Duodenal mucosa (tissue), 2 donors: ENCODE results near the gene C1QTNF2.

ENCODE experiments used
- H3K27ac ChIP-seq: one replicate; pipeline ENCODE4 v1.7.0; 2013; ENCODE audit warnings: low read depth, low read length
- H3K27me3 ChIP-seq, 2 donors: one replicate each; pipeline ENCODE4 v1.7.0; 2013; ENCODE audit warnings: low read length in 2 of 2, control low read depth in 1 of 2; ENCODE audit not compliant: insufficient read depth in 2 of 2, control insufficient read depth in 1 of 2
- H3K36me3 ChIP-seq, 2 donors: one replicate each; pipeline ENCODE4 v1.7.0; 2013; ENCODE audit warnings: low read length in 2 of 2, control low read depth in 1 of 2; ENCODE audit not compliant: insufficient read depth in 2 of 2, control insufficient read depth in 1 of 2
- H3K4me1 ChIP-seq, 2 donors: one replicate each; pipeline ENCODE4 v1.7.0; 2013; ENCODE audit warnings: low read length in 2 of 2, control low read depth in 1 of 2; ENCODE audit not compliant: insufficient read depth in 2 of 2, control insufficient read depth in 1 of 2
- H3K4me3 ChIP-seq, 2 donors: one replicate each; pipeline ENCODE4 v1.7.0; 2013; ENCODE audit warnings: low read length in 2 of 2, low read depth in 1 of 2
- H3K9ac ChIP-seq, 2 donors: one replicate each; pipeline ENCODE4 v1.7.0; 2013; ENCODE audit warnings: low read length in 2 of 2, low read depth in 1 of 2
- H3K9me3 ChIP-seq, 2 donors: one replicate each; pipeline ENCODE4 v1.7.0; 2013; ENCODE audit warnings: low read length in 2 of 2, control low read depth in 1 of 2; ENCODE audit not compliant: control insufficient read depth in 1 of 2

C1QTNF2 gene

DNA sequence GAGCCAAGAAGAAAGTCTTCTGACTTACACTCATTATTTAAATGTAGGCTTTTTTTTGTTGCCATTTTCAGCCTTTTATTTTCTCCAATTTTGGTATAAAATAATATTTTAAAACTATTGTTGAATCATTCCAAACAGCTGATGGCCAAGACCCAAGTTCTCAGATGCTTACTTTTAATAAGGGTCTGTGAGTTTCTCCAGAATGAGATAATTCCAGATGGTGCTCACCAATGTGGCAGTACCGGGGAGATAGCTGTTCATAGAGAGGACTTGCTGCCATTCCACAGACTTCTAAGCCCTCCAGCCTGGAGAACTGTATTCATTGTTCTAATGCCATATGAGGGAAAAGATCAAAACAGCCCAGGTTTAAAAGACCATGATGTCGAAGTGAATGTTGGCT lies 5.3 kb upstream of the C1QTNF2 start:
- no peaks in the 10 kb centered on the region for H3K9me3 ChIP-seq
- no peak overlapping the region for H3K4me3 ChIP-seq
- H3K9ac ChIP-seq: no peak overlapping the region
- no peak overlapping the region for H3K27ac ChIP-seq
- H3K27me3 ChIP-seq: peaks cover 2 to 8% of the 10 kb centered on the region in 2 donors
- no peaks in the 10 kb centered on the region for H3K36me3 ChIP-seq
- H3K4me1 ChIP-seq: peaks cover 0 to 2% of the 10 kb centered on the region in 2 donors

DNA sequence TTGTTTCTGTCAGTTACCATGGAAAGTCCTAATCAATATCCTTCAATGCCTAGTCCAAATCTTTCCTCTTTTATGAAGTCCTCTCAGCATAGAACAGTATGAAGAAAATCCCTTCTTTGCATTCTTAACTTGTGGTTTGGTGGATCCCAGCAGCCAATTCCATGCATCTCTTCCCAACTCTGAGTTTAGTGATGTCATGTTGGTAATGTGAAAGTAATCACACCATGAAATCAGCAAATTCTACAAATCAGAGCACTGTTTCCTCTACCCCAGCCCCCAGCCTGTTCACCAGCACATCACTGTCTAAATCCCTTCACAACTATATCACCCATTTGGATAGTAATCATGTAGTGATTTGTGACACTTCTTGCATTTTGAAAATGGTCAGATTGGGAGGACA lies 4.7 kb upstream of the C1QTNF2 start:
- H3K4me3 ChIP-seq: no peak overlapping the region

DNA sequence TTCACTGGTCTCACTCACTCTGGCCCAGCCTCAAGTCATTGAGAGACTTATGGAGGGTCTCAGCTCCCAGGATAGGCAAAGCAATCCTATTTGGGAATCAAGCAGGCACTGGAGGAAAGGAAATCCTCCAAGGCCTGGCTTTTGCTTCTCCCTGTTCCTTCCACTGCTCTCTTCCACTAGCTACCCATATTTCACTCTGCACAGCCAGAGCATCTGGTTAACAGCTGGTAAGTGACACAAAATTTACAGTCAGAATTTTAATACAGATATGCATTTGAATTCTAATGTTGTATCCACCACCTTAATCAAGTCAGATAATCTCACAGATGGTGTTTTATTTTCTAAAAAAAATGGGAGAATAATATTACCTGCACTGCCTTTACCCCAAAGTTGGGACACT lies 868 bp upstream of the C1QTNF2 start:
- Histone ChIP-seq H3K4me3 (no peak overlapping the region), H3K9me3 (no peaks in the 10 kb centered on the region), H3K27me3 (peaks cover 8 to 19% of the 10 kb centered on the region in 2 donors), H3K9ac (no peak overlapping the region), H3K36me3 (no peaks in the 10 kb centered on the region), H3K4me1 (peaks cover 5 to 10% of the 10 kb centered on the region in 2 donors), H3K27ac (no peak overlapping the region)

More for the DNA sequence above, 4.7 kb upstream of the C1QTNF2 start:
- no peaks in the 10 kb centered on the region for H3K36me3 ChIP-seq
- no peaks in the 10 kb centered on the region for H3K9me3 ChIP-seq
- H3K27ac ChIP-seq: no peak overlapping the region
- no peak overlapping the region for H3K9ac ChIP-seq
- peaks cover 0 to 4% of the 10 kb centered on the region in 2 donors for H3K4me1 ChIP-seq
- H3K27me3 ChIP-seq: peaks cover 6 to 11% of the 10 kb centered on the region in 2 donors

DNA sequence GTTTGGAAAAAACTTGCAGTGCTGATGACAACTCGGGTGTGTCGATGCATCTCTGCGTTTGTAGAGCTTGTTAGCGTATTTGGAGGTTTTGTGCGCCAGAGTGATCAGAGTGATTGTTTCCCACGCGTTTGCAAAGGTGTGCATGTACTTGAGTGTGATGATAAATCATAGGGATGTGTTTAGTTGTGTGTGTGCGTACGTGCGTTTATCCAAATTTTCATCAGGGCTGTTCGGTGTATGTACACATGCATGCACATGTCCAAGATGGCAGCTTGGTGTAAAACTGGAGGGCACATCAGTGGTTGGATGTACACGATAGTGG lies 248 bp upstream of the C1QTNF2 start:
- peaks cover 8 to 19% of the 10 kb centered on the region in 2 donors for H3K27me3 ChIP-seq
- H3K4me1 ChIP-seq: peaks cover 5 to 10% of the 10 kb centered on the region in 2 donors
- no peaks in the 10 kb centered on the region for H3K9me3 ChIP-seq
- no peaks in the 10 kb centered on the region for H3K36me3 ChIP-seq
- no peak overlapping the region for H3K27ac ChIP-seq
- H3K4me3 ChIP-seq: peak overlapping the region; percentile 66 to 81
- H3K9ac ChIP-seq: peak overlapping the region in 1 of 2 donors; percentile 26

DNA sequence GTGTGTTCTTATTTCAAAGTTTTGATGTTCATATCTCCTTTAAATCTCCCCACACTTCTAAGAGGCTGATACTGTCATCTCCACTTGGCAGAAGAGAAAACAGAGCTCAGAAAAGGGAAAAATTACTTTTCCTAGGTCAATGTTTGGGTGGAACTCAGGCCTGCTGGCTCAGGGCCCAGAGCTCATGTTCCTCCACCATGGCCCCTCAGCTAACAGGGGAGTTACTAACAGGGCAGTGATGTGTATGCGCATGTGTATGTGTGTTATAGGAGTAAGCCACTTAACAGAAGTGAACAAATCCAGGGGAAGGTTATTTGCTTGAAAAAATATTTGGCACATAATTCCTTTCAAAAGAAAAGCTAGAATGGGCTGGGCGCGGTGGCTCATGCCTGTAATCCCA lies 2.5 kb downstream of the C1QTNF2 start:
- Histone ChIP-seq H3K36me3 (no peaks in the 10 kb centered on the region), H3K4me1 (peaks cover 5 to 10% of the 10 kb centered on the region in 2 donors), H3K9me3 (no peaks in the 10 kb centered on the region), H3K27ac (no peak overlapping the region), H3K9ac (no peak overlapping the region), H3K4me3 (no peak overlapping the region), H3K27me3 (peaks cover 8 to 19% of the 10 kb centered on the region in 2 donors)

DNA sequence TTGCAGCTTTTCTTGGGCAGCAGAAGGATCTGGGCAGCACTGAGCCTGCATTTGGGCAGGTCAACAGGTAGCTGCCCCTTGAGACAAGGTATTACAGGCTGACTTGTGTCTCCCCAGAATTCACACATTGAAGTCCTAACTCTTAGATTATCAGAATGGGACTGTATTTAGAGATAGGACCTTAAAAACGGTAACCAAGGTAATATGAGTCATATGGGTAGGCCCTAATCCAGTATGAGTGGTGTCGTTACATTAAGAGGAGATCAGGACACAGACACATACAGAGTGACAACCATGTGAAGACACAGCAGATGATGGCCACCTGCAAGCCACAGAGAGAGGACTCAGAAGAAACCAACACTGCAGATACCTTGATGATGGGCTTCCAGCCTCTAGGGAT lies 3.2 kb downstream of the C1QTNF2 start:
- H3K27ac ChIP-seq: no peak overlapping the region
- H3K27me3 ChIP-seq: peaks cover 8 to 19% of the 10 kb centered on the region in 2 donors
- no peaks in the 10 kb centered on the region for H3K9me3 ChIP-seq
- H3K4me1 ChIP-seq: peaks cover 5 to 10% of the 10 kb centered on the region in 2 donors
- no peak overlapping the region for H3K4me3 ChIP-seq
- no peaks in the 10 kb centered on the region for H3K36me3 ChIP-seq
- H3K9ac ChIP-seq: no peak overlapping the region

DNA sequence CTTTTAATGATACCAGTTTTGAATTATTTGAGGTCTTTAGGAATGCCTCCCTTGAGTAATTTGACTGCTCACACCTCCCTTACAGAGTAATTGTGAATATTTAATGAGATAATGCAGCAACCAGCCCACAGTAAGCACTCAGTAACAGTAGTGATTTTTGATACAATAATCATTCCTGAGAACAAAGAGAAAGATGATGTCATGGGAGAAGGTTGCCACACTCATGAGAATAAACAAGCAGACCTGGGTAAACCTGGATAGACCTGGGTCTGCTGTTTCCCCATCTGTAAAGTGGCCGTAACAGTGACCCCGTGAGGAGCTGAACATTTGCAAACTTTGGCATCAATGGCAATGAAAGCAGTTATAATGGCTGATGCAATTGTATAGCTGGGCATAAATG lies 4.2 kb downstream of the C1QTNF2 start:
- Histone ChIP-seq H3K4me1 (peaks cover 5 to 10% of the 10 kb centered on the region in 2 donors), H3K9me3 (no peaks in the 10 kb centered on the region), H3K4me3 (no peak overlapping the region), H3K36me3 (no peaks in the 10 kb centered on the region), H3K9ac (no peak overlapping the region), H3K27me3 (peaks cover 8 to 16% of the 10 kb centered on the region in 2 donors), H3K27ac (no peak overlapping the region)

DNA sequence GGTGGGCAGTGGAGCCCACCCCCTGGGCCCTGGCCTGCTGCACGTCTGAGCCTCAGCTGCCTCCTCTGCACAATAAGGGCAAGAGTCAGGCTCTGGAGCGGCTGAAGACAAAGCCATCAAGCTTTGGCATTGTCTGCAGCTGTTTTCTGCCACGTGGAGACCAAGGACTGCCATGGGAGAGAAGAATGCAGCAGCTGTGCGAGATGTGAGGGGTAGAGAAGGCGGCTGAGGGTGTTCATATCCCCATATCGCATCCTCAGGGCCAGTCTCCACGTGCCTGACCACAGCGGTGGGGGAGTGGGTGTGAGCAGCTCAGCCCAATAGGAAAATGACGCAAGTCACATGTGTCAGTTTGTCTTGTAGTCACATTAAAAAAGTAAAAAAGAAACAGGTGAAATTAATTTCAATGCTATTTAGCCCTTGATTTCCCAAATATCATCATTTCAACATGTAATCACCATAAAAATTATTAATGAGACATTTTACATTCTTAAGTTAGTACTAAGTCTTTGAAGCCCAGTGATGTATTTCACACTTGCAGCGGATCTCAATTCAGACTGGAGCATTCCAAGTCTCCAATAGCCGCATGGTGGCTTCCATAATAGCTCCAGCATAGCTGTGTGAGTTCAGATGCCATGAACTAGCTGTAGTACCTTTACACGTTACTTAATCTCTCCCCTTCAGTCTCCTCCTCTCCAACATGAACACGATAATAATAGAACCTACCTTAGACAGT lies 6.6 kb downstream of the C1QTNF2 start:
- no peaks in the 10 kb centered on the region for H3K36me3 ChIP-seq
- no peaks in the 10 kb centered on the region for H3K27me3 ChIP-seq
- no peaks in the 10 kb centered on the region for H3K9me3 ChIP-seq
- H3K27ac ChIP-seq: no peak overlapping the region
- peaks cover 13 to 14% of the 10 kb centered on the region in 2 donors for H3K4me1 ChIP-seq
- H3K9ac ChIP-seq: no peak overlapping the region
- no peak overlapping the region for H3K4me3 ChIP-seq

DNA sequence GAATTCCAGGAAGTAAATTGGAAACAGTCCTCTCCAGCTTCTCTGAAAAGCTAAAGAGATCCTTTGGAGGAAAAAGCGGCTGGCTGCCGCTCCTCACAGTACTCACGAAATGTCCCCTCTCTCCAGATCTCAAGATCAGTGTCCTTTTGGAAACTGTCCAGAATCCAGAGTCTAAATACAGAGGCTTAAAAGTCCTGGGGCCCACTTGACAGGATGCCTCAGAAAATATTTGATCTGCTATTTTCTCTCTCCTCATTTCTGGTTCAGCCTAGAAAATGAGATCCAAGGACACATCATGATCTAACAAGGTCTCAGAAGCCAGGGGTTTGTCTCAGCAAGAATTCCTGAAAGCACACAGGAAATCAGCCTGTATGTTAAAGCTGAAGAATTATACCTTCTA lies 7.2 kb downstream of the C1QTNF2 start:
- Histone ChIP-seq H3K4me1 (peaks cover 13 to 14% of the 10 kb centered on the region in 2 donors), H3K9ac (no peak overlapping the region), H3K27ac (no peak overlapping the region), H3K4me3 (no peak overlapping the region), H3K27me3 (no peaks in the 10 kb centered on the region), H3K9me3 (no peaks in the 10 kb centered on the region), H3K36me3 (no peaks in the 10 kb centered on the region)

DNA sequence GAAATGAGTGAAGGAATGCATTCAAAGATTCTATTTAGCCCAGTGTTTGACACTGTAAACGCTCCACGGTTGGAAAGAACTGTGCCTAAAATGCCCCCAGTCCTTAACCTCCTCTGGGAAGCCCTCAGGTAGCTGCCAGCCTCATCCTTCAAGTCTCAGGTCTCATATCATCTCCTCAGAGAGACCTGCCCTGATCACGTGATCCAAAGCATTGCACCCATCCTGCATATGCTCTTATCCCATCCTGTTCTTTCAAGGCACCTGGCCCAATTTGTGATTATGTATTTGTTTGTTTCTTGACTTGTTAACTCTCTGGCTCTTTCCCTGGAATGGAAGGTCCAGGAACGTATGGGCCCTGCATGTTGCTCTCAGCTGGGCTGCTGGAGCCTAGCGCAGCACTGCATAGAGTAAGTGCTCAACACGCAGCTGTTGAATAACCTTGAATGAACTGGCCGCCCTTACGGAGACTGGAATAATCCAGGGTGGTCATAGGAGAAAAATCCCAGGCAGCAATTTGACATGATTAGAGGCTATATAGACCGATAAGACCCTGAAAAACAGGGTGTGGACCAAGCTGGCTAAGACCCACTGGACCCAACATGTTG lies 8.7 kb downstream of the C1QTNF2 start:
- Histone ChIP-seq H3K36me3 (no peaks in the 10 kb centered on the region), H3K4me3 (no peak overlapping the region), H3K4me1 (peaks cover 14% of the 10 kb centered on the region in 2 donors), H3K27ac (no peak overlapping the region), H3K27me3 (no peaks in the 10 kb centered on the region), H3K9me3 (no peaks in the 10 kb centered on the region), H3K9ac (no peak overlapping the region)
